Measurements from ENCODE around the gene RBM18. TPM values are rescaled to one million over a fixed set of nuclear protein-coding genes. Genes with fewer than 3 reads are reported as not detected.

Gene RBM18
- total RNA-seq, 1 donor from 2014 or later = 6.5 TPM

- peak in 1 of 2 donors; percentile 56 for DNase-seq (ENCODE audit: low read depth in 2 of 2)
These were observed 5.7 kb downstream of the RBM18 start for GRCh38 chr9:122258886-122259415.

DNA sequence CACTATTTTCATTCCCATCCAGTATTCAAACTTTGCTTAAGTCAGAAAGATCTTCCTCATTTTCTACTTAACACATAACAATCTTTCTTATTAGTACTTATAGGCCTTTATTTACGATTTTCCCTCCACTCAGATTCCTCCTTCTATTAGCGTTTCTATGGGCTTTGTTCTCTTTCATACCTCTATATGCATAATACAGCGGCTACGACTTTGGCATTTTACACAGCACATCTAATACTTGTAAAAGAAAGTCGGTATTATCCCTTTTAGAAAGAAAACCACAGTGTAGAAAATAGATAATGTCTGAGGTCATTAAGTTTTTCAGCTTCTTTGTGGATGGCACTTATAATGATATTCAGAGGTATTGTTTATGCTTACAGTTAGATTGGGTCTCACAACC is 8.4 kb downstream of the RBM18 start:
- DNase-seq (ENCODE audit: low read depth in 2 of 2) = no peak

DNA sequence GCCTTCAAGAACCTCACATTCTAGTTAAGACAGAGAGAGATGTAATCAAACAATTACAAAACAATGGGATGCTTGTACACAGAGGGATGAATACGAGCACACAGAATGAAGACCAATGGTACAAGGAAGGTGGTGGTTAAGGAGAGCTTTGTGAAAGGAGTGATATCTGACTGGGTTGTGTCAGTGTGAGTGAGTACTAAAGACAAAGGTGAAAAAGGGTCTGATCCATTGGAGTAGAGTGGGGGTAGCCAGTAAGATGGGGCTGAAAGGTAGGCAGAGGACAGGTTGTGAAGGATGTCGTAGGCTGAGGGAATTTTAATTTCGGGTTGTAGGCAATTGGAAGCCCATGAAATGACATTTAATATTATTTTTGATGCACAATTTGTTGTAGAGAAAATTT is 9.9 kb downstream of the RBM18 start:
- no peak for DNase-seq (ENCODE audit: low read depth in 2 of 2)

DNA sequence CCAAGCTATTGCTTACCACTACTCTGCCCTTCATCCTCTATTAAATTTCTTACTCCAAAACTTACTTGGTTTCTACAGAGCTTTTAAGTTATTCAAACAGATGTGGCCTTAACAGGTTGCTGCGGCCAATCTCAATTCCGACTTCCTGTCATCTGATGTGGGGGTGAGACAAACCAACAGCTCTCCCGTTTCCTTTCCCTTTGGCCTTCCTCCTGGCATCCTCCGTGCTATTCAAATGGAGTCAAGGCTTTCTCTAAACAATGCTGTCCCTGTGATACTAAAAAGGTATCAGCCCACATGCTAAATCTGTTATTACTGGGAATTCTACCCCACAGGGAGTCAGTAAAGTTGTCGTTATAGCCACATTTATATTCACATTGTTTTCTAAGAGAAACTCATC is 11.8 kb downstream of the RBM18 start:
- peak; percentile 79 to 88 for DNase-seq (ENCODE audit: low read depth in 2 of 2)

GRCh38 chr9:122251351-122251750 is 13.3 kb downstream of the RBM18 start:
- DNase-seq (ENCODE audit: low read depth in 2 of 2) = no peak

DNA sequence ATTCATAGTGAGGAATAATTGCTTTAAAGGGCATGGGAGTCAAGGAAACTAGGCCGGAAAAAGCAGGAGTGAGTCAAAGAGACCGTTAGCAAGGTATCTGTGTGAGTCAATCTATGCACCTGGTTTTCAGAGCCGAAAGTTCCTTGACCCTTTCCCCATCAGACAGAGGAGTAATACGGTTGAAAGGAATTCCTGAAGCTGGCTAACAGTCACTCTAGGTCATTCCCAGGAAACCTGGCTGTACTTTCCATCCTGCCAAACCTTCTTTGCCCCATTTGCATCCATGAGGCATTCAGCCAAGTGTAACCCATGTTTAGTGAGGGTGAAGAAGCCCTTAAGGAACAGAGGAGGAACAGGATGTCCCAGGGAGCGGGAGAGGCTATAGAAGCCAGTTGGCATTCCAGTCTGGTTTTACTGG is 16.2 kb downstream of the RBM18 start:
- DNase-seq (ENCODE audit: low read depth in 2 of 2) = peak in 1 of 2 donors; percentile 89

DNA sequence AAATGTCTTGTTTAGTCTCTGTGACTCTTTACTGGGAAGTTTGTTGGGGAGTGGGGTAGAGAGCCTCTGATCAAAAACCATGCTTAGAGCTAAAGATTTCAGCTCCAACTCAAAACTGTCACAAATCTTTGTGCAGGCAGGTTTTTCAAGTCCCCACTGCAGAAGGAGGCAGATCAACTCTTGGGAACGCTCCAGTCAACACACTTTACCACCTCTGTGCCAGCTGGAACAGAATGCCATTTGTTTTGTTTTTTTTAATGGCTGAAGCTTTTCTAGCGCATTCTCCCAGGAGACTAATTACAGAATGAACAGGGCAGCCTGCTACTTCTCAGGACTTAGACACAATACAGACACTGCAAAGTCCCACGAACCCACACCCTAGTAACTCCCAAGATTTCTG is 18.0 kb downstream of the RBM18 start:
- DNase-seq (ENCODE audit: low read depth in 2 of 2) = no peak

DNA sequence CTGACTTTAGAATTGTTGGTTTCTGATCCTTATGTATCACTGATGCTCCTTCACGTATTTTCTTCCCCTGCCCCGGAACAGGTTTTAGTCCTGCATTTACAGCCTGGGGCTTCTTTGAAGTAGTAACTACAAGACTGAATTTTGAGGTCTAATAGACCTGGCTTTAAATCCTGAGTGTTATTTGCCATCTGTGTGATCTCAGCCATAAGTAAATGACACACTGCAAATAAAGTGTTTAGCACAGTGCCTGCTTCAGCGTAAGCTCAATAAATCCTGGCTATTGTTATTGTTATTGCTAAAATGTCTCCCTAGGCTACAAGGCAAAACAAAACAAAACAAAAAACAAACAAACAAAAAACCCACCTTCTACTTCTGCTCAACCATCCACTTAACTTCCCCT is 20.3 kb downstream of the RBM18 start:
- no peak for DNase-seq (ENCODE audit: low read depth in 2 of 2)

DNA sequence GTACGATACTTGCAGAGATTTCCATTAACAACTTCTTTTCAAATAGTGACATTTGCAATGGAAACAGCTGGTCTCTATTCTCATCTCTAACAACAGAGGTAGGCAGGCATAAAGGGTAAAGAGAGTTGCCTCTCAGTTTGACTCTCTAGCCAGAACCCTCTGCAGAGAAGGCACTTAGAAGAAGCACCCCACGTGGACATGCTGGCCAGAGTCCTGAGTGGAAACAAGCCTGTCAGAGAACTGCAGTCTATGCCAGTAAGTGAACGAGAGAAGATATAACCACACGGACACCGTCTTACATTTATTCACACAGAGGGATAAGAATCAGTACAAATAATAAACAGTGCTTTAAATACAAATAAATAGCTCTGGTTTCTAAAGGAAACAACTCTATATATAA is 24.9 kb downstream of the RBM18 start:
- DNase-seq (ENCODE audit: low read depth in 2 of 2) = no peak

GRCh38 chr9:122236681-122237080 is 28.0 kb downstream of the RBM18 start:
- no peak for DNase-seq (ENCODE audit: low read depth in 2 of 2)

DNA sequence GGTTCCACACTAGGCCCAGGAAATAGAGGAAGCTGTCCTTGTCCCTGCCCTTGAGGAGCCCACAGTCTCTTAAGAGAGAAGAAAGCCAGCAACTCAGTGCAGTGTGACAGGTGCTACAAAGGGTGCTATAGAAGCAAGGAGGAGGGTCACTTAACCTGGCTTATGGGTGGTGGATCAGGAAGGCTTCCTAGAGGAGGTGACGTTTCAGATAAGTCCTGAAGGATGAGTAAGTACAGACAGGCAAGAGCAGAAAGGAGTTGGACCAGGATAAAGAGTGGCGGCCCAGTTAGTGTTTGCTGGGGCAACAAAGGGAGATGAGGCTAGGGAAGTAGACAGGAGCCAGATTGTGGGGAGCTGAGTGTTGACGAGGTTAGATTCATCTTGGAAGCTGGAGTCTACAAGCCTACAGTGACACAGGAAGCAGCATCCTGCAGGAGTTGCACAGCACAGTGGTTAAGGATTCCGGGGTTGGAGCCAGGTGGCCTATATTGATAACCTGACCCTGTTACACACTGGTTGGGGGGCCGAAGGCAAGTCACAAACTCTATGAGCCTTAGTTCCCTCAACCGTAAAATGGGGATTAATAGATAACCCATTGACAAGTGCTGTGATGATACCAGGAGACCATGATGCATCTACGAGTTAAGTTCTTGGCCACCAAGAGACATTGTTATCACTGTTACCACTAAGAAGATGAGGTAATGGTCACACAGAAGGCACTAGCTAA is 30.5 kb downstream of the RBM18 start:
- no peak for DNase-seq (ENCODE audit: low read depth in 2 of 2)

DNA sequence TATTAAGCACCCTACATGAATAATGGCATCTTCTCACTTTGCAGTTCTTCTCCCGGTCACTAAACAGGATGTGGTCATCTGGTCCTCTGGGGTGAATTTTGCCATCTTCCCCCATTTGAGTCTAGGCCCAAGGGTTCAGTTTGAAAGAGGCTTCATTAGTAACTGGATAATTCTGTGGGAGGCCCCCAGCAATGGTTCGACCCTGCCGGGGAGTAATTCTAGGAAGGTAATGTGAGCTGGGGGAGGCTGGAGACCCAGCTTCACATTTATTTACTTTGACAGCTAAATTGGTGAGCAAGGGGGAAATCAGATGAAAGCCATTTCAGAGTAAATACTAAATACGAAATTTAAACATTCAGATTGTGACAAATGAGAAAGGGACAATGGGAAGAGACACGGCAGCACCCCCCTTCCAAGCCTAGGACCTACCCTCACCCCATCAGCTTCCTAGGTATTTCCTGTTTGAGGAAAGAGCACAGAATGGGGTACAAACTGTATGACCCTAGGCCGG is 31.8 kb downstream of the RBM18 start:
- no peak for DNase-seq (ENCODE audit: low read depth in 2 of 2)

DNA sequence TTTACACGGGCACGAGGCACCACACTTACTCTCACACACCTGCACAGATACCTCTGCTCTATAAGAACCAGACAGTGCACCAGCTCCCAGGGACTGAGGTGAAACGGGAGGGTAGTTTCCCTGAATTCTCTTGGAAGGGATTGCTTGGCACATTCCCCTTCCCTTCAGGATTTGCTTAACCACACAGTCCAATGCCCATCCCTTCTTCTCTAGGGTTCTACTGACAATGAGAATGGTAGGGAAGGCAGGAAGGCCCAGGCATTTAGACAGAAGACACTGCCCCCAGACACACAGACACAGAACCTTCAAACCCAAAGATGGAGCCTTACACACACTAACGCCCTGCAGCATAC is 35.2 kb downstream of the RBM18 start:
- no peak for DNase-seq (ENCODE audit: low read depth in 2 of 2)

DNA sequence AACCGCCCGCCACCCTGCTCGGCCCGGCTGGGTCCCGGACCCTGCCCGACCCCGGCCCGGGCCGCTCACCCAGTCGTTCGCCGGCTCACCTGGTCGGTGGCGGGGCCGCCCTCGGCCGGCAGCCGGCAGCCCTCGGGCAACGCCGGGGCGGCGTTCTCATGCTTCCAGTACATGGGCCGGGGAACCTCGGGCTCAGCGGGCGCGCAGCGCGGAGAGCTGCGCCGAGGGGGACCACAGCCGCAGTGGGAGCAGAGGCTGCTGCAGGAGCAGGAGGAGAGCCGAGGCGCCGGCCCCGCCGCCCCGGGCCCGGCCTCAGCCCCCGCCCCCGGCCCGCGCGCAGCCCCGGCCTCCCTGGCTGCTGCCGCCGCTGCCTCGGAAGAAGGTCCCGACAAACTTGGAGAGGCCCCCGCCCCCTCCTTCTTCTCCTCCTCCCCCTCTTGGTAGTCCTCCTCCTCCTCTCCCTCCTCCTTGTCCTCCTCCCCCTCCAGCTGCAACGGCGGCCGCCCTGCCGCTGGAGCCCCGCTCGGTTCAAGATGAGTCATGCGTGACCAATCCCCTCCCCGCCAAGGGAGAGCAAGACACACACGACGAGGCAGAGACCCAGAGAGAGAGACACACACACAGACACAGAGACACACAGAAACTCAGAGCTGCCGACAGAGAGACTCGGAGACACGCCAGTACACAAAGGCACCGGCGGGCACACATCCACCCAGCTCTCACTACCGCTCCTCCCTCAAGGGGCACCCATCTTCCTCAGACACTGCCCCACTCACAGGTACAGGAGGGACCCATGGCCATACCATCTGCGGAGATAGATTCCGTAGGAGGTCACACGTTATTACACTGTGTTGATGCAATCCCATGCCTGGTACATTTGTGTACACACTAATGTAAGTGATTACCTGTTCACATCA is 35.8 kb downstream of the RBM18 start, which contains the start of gene LHX6:
Gene LHX6 (minus strand): TSS at position 390 of the 917 bp plus-strand sequence. CDS start 217 bp downstream, at position 173.
- peak in 1 of 2 donors; percentile 59 for DNase-seq (ENCODE audit: low read depth in 2 of 2)

GRCh38 chr9:122228191-122228567 is 36.5 kb downstream of the RBM18 start:
- no peak for DNase-seq (ENCODE audit: low read depth in 2 of 2)

DNA sequence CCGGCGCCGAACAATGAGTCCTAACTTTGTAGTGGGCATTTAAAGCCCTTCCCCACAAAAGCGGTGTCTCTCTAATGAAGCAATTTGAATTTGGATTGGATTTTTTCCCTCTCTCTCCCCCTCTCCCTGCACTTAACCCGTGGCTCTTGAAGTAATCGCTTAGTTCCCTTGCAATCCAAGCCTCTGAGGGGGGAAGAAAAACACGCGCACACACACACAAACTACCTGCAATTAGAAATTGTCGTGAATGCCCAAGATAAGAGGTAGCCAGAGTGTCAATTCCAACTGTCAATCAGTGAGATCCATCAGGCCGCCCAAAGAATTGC is 37.1 kb downstream of the RBM18 start:
- DNase-seq (ENCODE audit: low read depth in 2 of 2) = no peak

DNA sequence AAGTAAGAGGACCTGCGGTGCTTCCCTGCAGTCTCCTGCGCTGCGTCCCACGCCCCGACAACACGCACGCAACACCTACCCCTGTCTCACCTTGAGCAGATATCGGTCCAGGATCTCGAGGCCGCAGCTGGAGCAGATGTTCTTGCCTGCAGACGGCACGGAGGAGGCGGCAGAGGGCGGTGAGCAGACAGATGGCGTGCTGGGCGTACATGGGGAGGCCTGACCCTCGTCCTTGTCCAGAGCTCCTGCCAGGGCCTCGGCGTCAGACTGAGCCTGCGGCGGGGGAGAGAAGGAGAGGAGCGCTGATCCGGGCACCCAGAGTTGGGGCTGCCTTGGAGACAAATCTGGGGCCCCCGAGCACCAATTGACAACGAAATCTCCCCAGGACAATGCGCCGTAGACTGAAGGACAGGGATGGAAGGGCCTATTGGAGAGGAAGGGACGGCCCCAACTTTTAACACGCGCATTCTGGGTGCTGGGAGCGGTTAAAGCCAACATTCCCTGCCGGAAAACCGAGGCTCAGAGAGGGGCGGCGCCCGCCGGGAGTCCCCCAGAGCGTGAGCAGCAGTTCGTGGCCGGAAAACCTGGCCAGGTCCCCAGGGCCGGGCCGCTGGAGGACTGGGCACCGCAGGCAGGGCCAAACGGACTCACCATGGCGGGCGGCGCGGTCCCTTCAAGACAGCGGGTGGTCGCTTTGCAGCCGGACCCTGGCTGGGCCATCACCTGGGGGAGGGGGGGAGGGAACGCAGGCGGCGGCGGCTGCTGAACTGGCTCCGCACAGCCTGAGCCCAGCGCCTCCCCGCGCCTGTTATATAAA is 37.7 kb downstream of the RBM18 start:
- DNase-seq (ENCODE audit: low read depth in 2 of 2) = peak; percentile 26 to 54

DNA sequence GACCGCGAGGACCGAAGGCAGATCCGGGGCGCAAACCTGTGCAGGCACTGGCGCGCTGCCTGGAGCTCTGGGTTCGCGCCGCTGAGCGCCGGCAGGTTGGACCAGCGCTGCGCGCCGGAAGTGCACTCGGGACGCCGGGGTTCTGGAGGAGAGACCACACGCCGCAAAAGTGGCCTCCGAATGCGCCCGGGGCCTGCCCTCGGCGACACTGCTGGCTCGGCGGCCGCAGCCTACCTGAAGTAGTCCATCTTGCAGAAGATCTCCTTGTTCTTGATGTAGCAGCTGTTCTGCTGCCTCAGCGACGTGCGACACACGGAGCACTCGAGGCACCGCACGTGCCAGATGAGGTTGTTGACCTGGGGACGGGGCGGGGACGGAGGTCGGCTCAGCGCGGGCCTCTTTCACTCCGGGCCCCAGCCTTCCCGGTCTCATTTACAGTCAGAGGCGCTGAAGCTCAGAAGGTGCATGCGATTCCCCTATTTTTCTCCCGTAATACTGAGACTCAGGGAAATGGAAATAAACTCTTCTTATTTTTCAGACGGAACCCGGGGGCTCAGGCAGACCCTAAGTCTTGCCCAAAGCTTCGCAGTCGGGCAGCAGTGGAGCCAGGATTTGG is 38.4 kb downstream of the RBM18 start:
- no peak for DNase-seq (ENCODE audit: low read depth in 2 of 2)

GRCh38 chr9:122225312-122226141 is 39.1 kb downstream of the RBM18 start:
- DNase-seq (ENCODE audit: low read depth in 2 of 2) = no peak

DNA sequence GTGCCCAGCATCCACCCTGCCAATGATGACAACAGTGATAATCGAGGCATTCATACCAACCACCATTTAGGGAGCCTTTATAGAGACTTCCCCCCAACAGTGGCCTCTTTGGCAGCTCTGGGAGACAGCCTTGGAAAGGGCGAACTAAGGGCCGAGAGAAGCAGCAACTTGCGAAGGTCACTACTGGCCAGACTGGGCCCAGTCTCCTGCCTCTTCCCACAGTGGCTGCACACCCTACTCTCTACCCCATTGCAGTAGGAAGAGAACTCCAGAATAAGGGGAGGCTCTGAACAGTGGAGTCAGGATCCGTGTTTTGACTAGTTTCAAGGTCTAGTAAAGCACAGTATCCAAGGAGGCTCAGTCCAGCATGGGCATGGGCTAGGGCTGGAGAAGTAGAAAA is 41.2 kb downstream of the RBM18 start:
- DNase-seq (ENCODE audit: low read depth in 2 of 2) = no peak
